Pulmonary artery endothelial cell (primary cell): ENCODE results near the gene C1QTNF3. TPM values are rescaled to one million over a fixed set of nuclear protein-coding genes. Genes with fewer than 3 reads are reported as not detected.
"Not testable (repeated sequence)": the region's sequence is repeated elsewhere in the genome, so short reads cannot be mapped to it uniquely, and the experiment has no call there.

Experiments
- DNase-seq: peaks from one replicate; pipeline ENCODE4 v3.0.0-alpha.2; 2011; ENCODE audit warnings: low read depth, low spot score
- total RNA-seq: library from RNA; depleted of rRNA; stranded (reverse); fragments of >200 nt; gene quantifications from 2 replicates; pipeline ENCODE4 v1.2.3, GENCODE V29; 2014

Gene C1QTNF3
- total RNA-seq, 1 donor from 2014 or later = 0.59 TPM

DNA sequence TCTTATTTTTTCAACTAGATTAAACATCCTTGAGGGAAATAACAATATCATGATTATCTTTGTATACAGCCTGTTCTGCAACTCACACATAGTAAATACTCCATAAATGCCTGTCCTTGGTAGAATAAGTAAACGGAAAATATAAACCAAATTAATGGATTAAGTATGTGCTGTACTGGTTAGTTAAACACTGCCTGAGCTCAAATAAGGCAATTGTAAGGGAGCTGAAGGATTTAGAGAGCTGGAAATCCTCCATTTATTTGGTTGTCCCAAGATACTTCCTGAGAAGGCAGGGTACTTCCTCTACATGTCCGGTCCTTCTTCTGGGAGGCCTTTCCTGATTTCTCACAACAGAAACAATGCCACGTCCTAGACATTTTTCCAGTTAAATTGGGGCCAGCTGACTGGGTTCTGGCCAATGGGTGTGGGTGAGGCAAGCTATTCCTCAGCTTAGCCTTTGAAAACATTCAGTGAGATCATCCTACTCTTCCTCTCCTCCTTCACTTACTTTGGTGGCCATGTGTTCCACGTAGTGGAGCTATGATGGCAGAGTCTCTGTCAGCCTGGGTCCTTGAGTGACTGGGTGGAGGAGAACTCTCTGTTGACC lies 8.5 kb upstream of the C1QTNF3 start:
- DNase-seq = no peak

- DNase-seq = no peak
Observed at GRCh38 chr5:34047774-34048572, 5.0 kb upstream of the C1QTNF3 start.

DNA sequence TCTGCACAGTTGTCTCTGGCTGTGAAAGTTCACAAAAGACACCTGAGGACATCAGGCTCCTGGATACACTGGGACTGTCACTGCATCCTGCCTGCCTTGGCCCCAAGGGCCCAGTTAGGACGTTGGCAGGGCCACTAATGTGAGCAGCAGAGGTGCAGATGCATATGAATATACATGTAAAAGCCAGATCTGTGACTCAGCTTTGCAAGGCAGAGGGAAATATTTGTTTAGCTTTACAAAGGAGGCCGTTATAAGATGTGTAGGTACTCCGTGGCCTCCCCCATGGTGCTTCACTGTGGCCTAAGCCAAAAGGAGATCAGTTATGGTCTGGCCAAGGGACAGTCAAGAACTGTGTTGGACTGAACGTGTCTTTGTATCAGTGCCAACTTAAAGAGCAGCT lies 4.1 kb upstream of the C1QTNF3 start:
- no peak for DNase-seq

DNA sequence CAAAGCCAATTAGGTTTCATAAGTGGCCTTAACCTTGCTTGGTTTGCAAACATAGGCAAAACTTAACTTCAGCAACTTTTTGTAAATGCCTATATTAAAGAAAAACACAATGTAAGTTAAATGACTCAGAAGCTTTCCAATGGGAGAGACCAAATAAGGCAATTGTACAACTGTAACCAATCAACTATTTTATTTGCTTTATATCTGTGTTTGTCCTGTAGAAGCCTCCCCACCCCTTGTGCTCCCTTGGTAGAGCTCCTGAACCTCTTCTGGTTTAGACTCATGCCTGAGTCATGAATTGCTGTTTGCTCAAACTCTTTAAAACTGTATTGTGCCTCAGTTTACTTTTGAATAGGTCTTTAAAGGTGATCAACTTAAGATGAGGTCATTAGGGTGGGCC lies 3.0 kb upstream of the C1QTNF3 start:
- no peak for DNase-seq

GRCh38 chr5:34045023-34045422 lies 2.0 kb upstream of the C1QTNF3 start:
- DNase-seq = no peak

DNA sequence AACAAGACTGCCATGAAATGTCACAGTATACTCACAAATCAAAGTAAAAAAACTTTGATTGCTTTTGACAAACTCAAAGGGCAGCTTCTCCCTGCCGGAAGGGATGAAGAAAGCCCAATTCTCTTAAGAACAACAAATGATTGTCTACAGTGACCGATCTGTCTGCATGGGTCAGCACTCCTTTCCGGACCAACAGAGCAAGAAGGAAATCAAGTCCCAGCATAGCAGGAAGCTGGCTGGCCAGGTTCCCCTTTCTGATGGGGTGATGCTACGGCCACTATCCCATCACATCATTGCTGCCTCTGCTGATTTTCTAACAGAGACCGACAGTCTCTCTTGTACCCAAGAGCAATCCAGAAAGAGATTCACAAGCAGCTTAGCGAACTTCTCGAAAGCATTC lies 692 bp downstream of the C1QTNF3 start:
- peak; percentile 2 for DNase-seq

GRCh38 chr5:34041247-34041972 lies 1.6 kb downstream of the C1QTNF3 start:
- no peak for DNase-seq

GRCh38 chr5:34040472-34040871 lies 2.5 kb downstream of the C1QTNF3 start:
- DNase-seq = no peak

- DNase-seq = no peak
Observed at GRCh38 chr5:34039398-34040157, 3.4 kb downstream of the C1QTNF3 start.

GRCh38 chr5:34038838-34039237 lies 4.2 kb downstream of the C1QTNF3 start:
- no peak for DNase-seq

- DNase-seq = no peak
Observed at GRCh38 chr5:34038390-34038789, 4.6 kb downstream of the C1QTNF3 start.

DNA sequence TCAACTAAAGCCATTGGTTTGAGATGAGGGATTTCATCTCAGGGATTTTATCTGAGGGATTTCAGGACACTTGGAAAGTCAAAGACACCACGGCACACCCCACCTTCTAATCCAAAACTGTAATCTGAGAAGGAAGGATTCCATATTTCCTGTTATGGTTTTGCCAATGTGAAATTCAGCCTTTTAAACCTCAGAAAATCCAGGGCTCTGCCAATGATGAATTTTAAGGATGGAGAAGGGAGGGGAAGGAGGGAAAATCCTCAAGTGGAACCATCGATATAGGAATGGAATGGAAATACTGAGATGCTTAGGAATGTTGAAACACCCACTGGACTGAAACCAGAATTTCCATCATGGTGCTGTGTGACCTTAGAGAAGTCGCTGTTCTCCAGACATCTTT lies 5.3 kb downstream of the C1QTNF3 start:
- DNase-seq = no peak

DNA sequence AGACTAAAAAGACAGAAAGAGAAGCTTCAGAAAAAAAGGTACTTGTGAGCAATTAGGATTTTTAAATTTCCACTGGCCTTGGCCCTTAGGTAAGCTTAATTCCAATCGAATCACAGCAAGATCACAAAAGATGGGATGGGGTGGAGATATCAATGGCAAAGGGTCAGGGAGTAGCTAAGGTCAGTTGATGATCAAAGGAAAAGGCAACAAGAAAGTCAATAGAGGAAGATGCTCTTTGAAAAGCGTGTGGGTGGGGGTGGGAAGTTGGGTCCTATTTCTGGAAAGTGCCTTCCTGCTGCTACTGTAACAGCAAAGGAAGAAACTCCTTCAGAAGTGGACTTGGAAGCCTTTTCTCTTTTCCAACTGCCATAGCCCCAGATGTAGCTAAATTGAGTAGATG lies 7.3 kb downstream of the C1QTNF3 start:
- no peak for DNase-seq

DNA sequence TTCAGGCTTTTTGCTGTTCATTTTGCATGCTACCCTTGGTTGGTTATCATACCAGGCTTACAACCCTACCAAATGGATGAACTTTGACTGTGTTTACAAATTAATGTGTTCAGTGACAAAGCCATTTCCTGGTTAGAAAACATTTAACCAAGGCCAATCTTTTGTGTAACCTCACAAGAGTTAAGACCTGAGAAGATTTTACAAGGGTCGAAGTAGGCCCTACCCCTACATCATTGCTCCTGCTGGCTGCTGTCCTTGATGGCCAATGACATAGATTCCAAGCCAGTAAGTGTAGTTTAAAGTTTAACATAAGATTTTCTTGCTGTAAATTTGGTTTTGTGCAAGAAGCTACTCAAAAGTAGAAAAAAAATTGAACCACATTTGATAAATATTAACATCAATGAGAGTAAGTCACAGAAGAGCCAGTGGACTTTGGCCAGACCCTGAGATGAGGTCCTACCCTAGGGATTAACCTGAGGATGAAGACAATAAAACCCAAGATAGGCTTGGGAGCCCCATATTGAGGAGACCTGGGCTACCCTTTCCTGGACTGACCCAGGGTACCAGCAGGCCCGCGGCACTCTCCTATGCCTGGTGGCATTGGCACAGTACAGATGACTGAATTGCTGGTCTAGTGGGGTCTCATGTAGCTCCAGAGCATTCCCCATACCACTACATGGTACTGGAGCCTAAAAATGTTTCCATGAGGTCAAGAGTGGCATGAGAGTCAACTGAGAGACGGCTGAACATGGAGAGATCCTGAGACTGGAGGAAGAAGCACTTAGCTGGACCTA lies 8.3 kb downstream of the C1QTNF3 start:
- DNase-seq = no peak

DNA sequence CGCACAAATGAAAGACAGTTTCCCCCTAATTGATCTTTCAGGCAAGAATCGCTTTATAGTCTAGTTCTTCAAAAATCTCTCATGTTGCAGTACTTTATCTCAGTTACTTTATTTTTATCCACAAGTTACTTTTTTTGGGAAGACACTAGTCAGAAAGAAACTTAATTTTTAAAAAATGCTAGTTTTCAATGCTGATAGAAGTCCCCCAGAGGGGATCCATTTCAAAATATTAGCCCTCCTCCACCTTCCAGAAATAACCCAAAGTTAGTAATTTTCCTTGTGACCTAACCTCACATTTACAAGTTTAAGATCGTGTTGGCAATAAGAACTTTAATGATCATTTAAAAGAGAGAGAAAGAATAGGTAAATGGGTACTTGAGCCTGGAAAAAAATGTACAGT lies 11.0 kb downstream of the C1QTNF3 start:
- DNase-seq = no peak

DNA sequence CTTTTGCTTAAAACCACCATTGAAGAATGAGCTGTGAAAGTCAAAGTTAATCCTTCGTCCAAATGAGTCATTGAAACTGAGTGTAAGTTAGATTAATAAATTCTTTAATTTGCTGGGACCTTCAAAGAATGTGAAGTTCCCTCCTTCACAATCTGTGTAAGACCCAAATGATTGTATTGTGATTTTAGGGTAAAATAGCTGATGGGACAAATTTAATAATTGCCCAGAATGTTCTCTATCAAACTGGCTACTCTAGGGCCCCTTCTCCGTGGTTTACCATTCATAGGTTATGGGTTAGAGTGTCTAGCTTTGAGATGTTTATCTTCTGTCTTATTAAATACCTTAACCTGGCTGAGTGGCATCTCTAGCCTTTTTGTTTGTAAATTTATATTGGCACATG lies 11.9 kb downstream of the C1QTNF3 start:
- no peak for DNase-seq

DNA sequence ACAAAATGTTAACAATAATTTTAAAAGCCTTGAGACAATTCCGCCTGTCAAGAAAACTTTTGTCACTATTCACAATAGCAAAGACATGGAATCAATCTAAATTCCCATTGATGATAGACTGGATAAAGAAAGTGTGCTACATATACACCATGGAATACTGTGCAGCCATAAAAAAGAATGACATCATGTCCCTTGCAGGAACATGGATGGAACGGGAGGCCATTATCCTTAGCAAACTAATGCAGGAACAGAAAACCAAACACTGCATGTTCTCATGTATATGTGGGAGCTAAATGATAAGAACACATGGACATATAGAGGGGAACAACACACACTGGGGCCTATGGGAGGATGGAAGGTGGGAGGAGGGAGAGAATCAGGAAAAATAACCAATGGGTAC lies 12.4 kb downstream of the C1QTNF3 start:
- DNase-seq = not testable (repeated sequence)

DNA sequence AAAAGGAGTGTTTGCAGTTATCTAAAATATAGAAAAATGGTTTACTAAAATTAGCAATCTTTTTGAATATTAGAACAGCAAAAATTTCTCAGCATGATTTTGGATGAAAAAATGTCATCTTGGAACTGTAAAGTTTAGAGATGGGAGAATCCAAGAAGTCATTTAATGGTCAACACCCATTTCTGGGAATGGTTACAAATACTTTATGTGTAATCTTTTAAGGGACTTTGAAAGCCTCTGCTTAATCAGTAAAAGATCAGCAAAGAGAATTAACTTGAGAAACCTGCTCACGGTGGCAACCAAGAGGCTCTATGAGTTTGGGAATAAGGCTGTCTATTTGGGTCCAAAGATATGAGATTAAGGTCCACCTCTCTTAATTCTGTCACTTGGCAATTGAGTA lies 13.0 kb downstream of the C1QTNF3 start:
- no peak for DNase-seq

DNA sequence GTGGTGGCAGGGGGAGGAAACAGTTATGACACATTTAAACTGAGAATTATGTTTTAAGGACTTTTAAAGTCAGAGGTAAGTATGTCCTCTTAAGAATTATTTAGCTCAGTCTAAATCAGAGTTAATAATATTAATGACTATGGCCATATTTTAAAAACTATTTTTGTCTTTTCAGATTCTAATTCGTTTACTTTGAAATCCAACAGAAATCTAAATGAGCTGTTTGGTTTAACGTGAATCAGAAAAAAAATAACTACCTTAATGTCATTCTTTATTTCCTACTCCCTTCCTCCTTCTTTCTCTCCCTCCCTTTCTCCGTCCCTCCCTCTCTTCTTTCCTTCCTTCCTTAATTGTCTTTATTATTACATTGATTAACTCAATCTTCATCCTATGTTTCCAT lies 14.7 kb downstream of the C1QTNF3 start:
- DNase-seq = no peak

DNA sequence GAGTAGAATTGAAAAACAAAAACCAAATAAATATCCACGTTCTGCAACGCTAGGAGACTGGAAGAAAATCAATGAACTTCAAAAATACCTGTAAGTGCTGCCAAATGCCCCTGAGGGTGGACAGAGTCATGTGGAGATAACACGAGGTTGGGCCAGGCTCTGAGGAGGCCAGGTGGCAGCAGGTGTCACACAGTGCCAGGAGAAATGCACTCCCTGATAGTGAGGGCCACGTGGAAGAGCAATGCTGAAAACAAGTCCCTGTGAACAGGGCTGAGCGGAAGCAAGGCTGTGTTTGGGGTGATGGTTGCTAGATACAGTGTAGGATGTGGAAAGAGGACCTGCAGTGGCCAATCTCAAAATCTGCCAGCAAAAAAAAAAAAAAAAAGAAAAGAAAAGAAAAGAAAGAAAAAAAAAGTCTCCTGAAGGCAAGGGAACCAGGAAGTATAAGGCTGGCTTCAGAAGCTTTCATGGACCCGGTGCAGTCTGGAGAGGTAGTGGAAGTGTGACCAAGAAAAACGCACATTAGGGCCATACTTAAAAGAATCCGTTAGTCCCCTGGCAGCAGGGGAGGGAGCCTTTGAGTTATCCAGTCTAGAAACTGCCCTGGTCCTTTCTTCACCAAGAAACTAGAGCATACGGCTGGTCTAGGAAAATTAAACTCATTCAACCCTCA lies 16.8 kb downstream of the C1QTNF3 start:
- no peak for DNase-seq
